Vagina (tissue), 2 donors: ENCODE data around the gene PADI1. TPM values are rescaled to one million over a fixed set of nuclear protein-coding genes. Genes with fewer than 3 reads are reported as not detected.

Source experiments
- DNase-seq, 2 donors: peaks; one replicate each; pipeline ENCODE4 v3.0.0-alpha.2; 2017; ENCODE audit errors: extremely low spot score in 2 of 2
- H3K27ac ChIP-seq: fragments of 200-600 bp; sonication (generic); one replicate; pipeline ENCODE4 v1.5.1; 2019
- H3K27me3 ChIP-seq: fragments of 200-600 bp; sonication (generic); one replicate; pipeline ENCODE4 v1.5.1; 2019
- H3K36me3 ChIP-seq, 2 donors: fragments of 200-600 bp; sonication (generic); one replicate each; pipeline ENCODE4 v1.5.1; 2017 to 2019
- H3K4me1 ChIP-seq: fragments of 200-600 bp; sonication (generic); one replicate; pipeline ENCODE4 v1.5.1; 2019
- H3K4me3 ChIP-seq, 2 donors: fragments of 200-600 bp; sonication (generic); 1 replicate in 1 of 2; 2 replicates in 1 of 2; pipeline ENCODE4 v1.5.1; 2016 to 2019
- H3K9me3 ChIP-seq: fragments of 200-600 bp; sonication (generic); one replicate; pipeline ENCODE4 v1.5.1; 2019
- CTCF ChIP-seq, 3 experiments: fragments of 450-650 bp in 2 of 3; fragments of 200-600 bp in 1 of 3; sonication (generic) in 1 of 3; IDR thresholded peaks; one replicate each; pipeline ENCODE4 v1.5.1; 2017 to 2019; ENCODE audit warnings: antibody characterized with exemption in 3 of 3, mild to moderate bottlenecking in 2 of 3, moderate library complexity in 2 of 3
- POLR2A ChIP-seq, 2 donors: fragments of 450-650 bp; IDR thresholded peaks; one replicate each; pipeline ENCODE4 v1.6.1; 2017; ENCODE audit warnings: antibody characterized with exemption in 2 of 2, mild to moderate bottlenecking in 2 of 2, moderate library complexity in 2 of 2
- POLR2AphosphoS5 ChIP-seq, 2 donors: sonication (generic); formaldehyde crosslinking; IDR thresholded peaks; one replicate each; pipeline ENCODE4 v1.9.0; 2017; ENCODE audit warnings: antibody characterized with exemption in 2 of 2, mild to moderate bottlenecking in 2 of 2, low read depth in 1 of 2; ENCODE audit not compliant: insufficient read depth in 1 of 2
- intact Hi-C: fragments of 100-400 bp; cut with DNase I; formaldehyde crosslinking; loops from one replicate; pipeline ENCODE4 v1.15.1; 2023
- total RNA-seq: library from RNA; depleted of rRNA; stranded (reverse); fragments of >200 nt; gene quantifications from one replicate; pipeline ENCODE4 v1.2.3, GENCODE V29; 2016

The PADI1 gene
- total RNA-seq, 1 donor from 2014 or later, result 46.4 TPM

- Histone ChIP-seq H3K27ac (no peak overlapping the region), H3K9me3 (no peaks in the 10 kb centered on the region), H3K36me3 (no peaks in the 10 kb centered on the region), H3K27me3 (no peaks in the 10 kb centered on the region), H3K4me1 (peaks cover 12% of the 10 kb centered on the region), H3K4me3 (no peak overlapping the region)
- no peak for TF ChIP-seq POLR2A (IDR thresholded peaks at IDR 0.05)
- TF ChIP-seq POLR2AphosphoS5 (IDR thresholded peaks at IDR 0.05; ENCODE audit: insufficient read depth in 1 of 2, low read depth in 1 of 2), result no peak
- no peak for TF ChIP-seq CTCF (IDR thresholded peaks at IDR 0.05)
- intact Hi-C loops, result no loop called here
- no peak for DNase-seq
These were observed 3.6 kb downstream of the PADI1 start for GRCh38 chr1:17208546-17208945.

- TF ChIP-seq POLR2AphosphoS5 (IDR thresholded peaks at IDR 0.05; ENCODE audit: insufficient read depth in 1 of 2, low read depth in 1 of 2) (no peak), POLR2A (IDR thresholded peaks at IDR 0.05) (no peak), CTCF (IDR thresholded peaks at IDR 0.05) (no peak)
- DNase-seq, result no peak
- Histone ChIP-seq H3K9me3 (no peaks in the 10 kb centered on the region), H3K36me3 (no peaks in the 10 kb centered on the region), H3K4me3 (no peak overlapping the region), H3K4me1 (peaks cover 14% of the 10 kb centered on the region), H3K27ac (no peak overlapping the region), H3K27me3 (no peaks in the 10 kb centered on the region)
- intact Hi-C loops, result no loop called here
These were observed 4.5 kb downstream of the PADI1 start for GRCh38 chr1:17209430-17209829.

- Histone ChIP-seq H3K4me1 (peaks cover 14% of the 10 kb centered on the region), H3K36me3 (no peaks in the 10 kb centered on the region), H3K9me3 (no peaks in the 10 kb centered on the region), H3K27ac (no peak overlapping the region), H3K27me3 (no peaks in the 10 kb centered on the region), H3K4me3 (no peak overlapping the region)
- DNase-seq, result no peak
- TF ChIP-seq CTCF (IDR thresholded peaks at IDR 0.05), result no peak
- TF ChIP-seq POLR2AphosphoS5 (IDR thresholded peaks at IDR 0.05; ENCODE audit: insufficient read depth in 1 of 2, low read depth in 1 of 2), result no peak
- no peak for TF ChIP-seq POLR2A (IDR thresholded peaks at IDR 0.05)
- intact Hi-C loops, result no loop called here
These were observed 5.2 kb downstream of the PADI1 start for GRCh38 chr1:17210176-17210575.

DNA sequence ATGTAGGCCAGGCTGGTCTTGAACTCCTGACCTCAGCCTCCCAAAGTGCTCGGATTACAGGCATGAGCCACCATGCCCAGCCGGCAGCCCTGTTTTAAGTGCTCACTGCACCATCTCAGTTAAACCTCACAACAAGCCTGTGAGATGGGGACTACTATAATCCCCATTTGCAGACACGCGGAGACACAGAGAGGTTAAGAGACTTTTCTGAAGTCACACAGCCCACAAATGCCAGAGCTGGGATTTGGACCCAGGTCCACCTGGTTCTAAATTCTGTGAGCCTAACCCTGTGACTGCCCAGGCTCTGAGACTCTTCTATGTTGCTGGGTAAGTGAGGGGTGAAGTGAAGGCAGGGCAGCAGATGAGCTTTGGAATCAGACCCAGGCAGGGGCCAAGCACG, 6.4 kb downstream of the PADI1 start:
- Histone ChIP-seq H3K27me3 (no peaks in the 10 kb centered on the region), H3K4me1 (peaks cover 14% of the 10 kb centered on the region), H3K9me3 (no peaks in the 10 kb centered on the region), H3K27ac (no peak overlapping the region), H3K4me3 (no peak overlapping the region), H3K36me3 (no peaks in the 10 kb centered on the region)
- DNase-seq, result no peak
- no peak for TF ChIP-seq CTCF (IDR thresholded peaks at IDR 0.05)
- TF ChIP-seq POLR2AphosphoS5 (IDR thresholded peaks at IDR 0.05; ENCODE audit: insufficient read depth in 1 of 2, low read depth in 1 of 2), result no peak
- TF ChIP-seq POLR2A (IDR thresholded peaks at IDR 0.05), result no peak
- intact Hi-C loops, result no loop called here

GRCh38 chr1:17212009-17212408, 7.1 kb downstream of the PADI1 start:
- peaks cover 14% of the 10 kb centered on the region for H3K4me1 ChIP-seq
- H3K9me3 ChIP-seq, result no peaks in the 10 kb centered on the region
- TF ChIP-seq POLR2A (IDR thresholded peaks at IDR 0.05) (no peak), POLR2AphosphoS5 (IDR thresholded peaks at IDR 0.05; ENCODE audit: insufficient read depth in 1 of 2, low read depth in 1 of 2) (no peak), CTCF (IDR thresholded peaks at IDR 0.05) (no peak)
- no peak overlapping the region for H3K4me3 ChIP-seq
- intact Hi-C loops, result no loop called here
- no peak overlapping the region for H3K27ac ChIP-seq
- no peaks in the 10 kb centered on the region for H3K27me3 ChIP-seq
- DNase-seq, result no peak
- H3K36me3 ChIP-seq, result no peaks in the 10 kb centered on the region
